SK-N-SH (cell line): ENCODE results near the gene DIO3. TPM values are rescaled to one million over a fixed set of nuclear protein-coding genes. Genes with fewer than 3 reads are reported as not detected.

ENCODE experiments used
- CTCF ChIA-PET: fragments of 300-600, 350-600 bp; formaldehyde crosslinking; extraction: SDS; loops from one replicate; lab custom pipeline; 2021; lab: Yijun Ruan, JAX
- POLR2A ChIA-PET: fragments of 350-600 bp; sonication (Branson Sonifier 250); formaldehyde crosslinking; extraction: SDS; loops from one replicate; lab custom pipeline; 2020; ENCODE audit warnings: antibody characterized with exemption, inconsistent platforms; lab: Yijun Ruan, JAX
- DNase-seq: peaks from one replicate; pipeline ENCODE4 v3.0.0; 2012
- H2AFZ ChIP-seq: fragments of 200-600 bp; sonication (generic); 2 replicates; pipeline ENCODE4 v1.8.1; 2016; ENCODE audit warnings: antibody characterized with exemption, mild to moderate bottlenecking, low read depth
- H3F3A ChIP-seq: fragments of 200-600 bp; sonication (generic); replicated peaks from 2 replicates; pipeline ENCODE3; 2016; ENCODE audit warnings: antibody characterized with exemption, mild to moderate bottlenecking; ENCODE audit not compliant: insufficient read depth
- H3K27ac ChIP-seq, 2 experiments: fragments of 200-500 bp in 1 of 2; fragments of 200-600 bp in 1 of 2; sonication (Bioruptor generic) in 1 of 2; sonication (generic), shearing (Covaris generic) in 1 of 2; 2 replicates each; pipeline versions ENCODE4 v1.5.1 to v1.6.1; 2014 to 2016; ENCODE audit warnings: low read depth in 2 of 2, inconsistent platforms in 1 of 2, low read length in 1 of 2, mild to moderate bottlenecking in 1 of 2, mixed read lengths in 1 of 2
- H3K27me3 ChIP-seq: fragments of 200-600 bp; sonication (generic), shearing (Covaris generic); 2 replicates; pipeline ENCODE4 v1.6.1; 2016; ENCODE audit warnings: mixed run types; ENCODE audit not compliant: insufficient read depth
- H3K36me3 ChIP-seq, 2 experiments: fragments of 200-500 bp in 1 of 2; fragments of 200-600 bp in 1 of 2; sonication (Bioruptor generic) in 1 of 2; sonication (generic) in 1 of 2; replicated peaks in 1 of 2; 2 replicates each; pipeline versions ENCODE3 to v1.5.1; 2014 to 2016; ENCODE audit warnings: low read length in 1 of 2, mild to moderate bottlenecking in 1 of 2; ENCODE audit not compliant: insufficient read depth in 2 of 2, control insufficient read depth in 1 of 2
- H3K4me1 ChIP-seq, 2 experiments: fragments of 200-500 bp in 1 of 2; fragments of 200-600 bp in 1 of 2; sonication (Bioruptor generic) in 1 of 2; sonication (generic), shearing (Covaris generic) in 1 of 2; 2 replicates each; pipeline versions ENCODE4 v1.5.1 to v1.6.1; 2014 to 2016; ENCODE audit warnings: low read depth in 1 of 2, low read length in 1 of 2, mixed run types in 1 of 2; ENCODE audit not compliant: insufficient read depth in 2 of 2, control insufficient read depth in 1 of 2
- H3K4me2 ChIP-seq: fragments of 200-600 bp; sonication (generic), shearing (Covaris generic); 2 replicates; pipeline ENCODE4 v1.6.1; 2017; ENCODE audit warnings: mixed run types
- H3K4me3 ChIP-seq, 2 experiments: fragments of 200-500 bp in 1 of 2; fragments of 200-600 bp in 1 of 2; sonication (Bioruptor generic) in 1 of 2; sonication (generic), shearing (Covaris generic) in 1 of 2; 2 replicates each; pipeline versions ENCODE4 v1.5.1 to v1.8.1; 2014 to 2016; ENCODE audit warnings: low read depth in 2 of 2, inconsistent platforms in 1 of 2, low read length in 1 of 2, mild to moderate bottlenecking in 1 of 2, mixed read lengths in 1 of 2, moderate library complexity in 1 of 2
- H3K79me2 ChIP-seq: fragments of 200-600 bp; sonication (generic); 2 replicates; pipeline ENCODE4 v1.8.1; 2017; ENCODE audit warnings: mild to moderate bottlenecking; ENCODE audit not compliant: insufficient read depth
- H3K9ac ChIP-seq: fragments of 200-600 bp; sonication (generic); 2 replicates; pipeline ENCODE4 v1.6.1; 2017; ENCODE audit warnings: mixed run types
- H3K9me2 ChIP-seq: fragments of 200-600 bp; sonication (generic); 2 replicates; pipeline ENCODE4 v1.6.1; 2017; ENCODE audit warnings: mixed run types
- H3K9me3 ChIP-seq: fragments of 200-600 bp; sonication (generic); 2 replicates; pipeline ENCODE4 v1.6.1; 2017; ENCODE audit warnings: mixed run types, mild to moderate bottlenecking, moderate library complexity
- H4K20me1 ChIP-seq: fragments of 200-600 bp; sonication (generic); 2 replicates; pipeline ENCODE4 v1.6.1; 2017; ENCODE audit warnings: mild to moderate bottlenecking, mixed run types; ENCODE audit not compliant: insufficient read depth
- CHD2 ChIP-seq: fragments of 150-350 bp; IDR thresholded peaks from 2 replicates; pipeline ENCODE4 v1.6.1; 2018; ENCODE audit warnings: low read length; ENCODE audit not compliant: partially characterized antibody
- FOSL2 ChIP-seq: IDR thresholded peaks from 2 replicates; pipeline ENCODE4 v1.4.0; 2012; ENCODE audit warnings: low read depth, mild to moderate bottlenecking, moderate library complexity, borderline replicate concordance
- FOXJ3 ChIP-seq: sonication (generic); formaldehyde crosslinking; IDR thresholded peaks from 2 replicates; pipeline ENCODE4 v1.5.1; 2020; ENCODE audit warnings: mild to moderate bottlenecking, missing genetic modification reagents
- FOXM1 ChIP-seq: IDR thresholded peaks from 2 replicates; pipeline ENCODE4 v1.4.0; 2012; ENCODE audit warnings: low read depth, mild to moderate bottlenecking
- JUND ChIP-seq: IDR thresholded peaks from 2 replicates; pipeline ENCODE4 v1.4.0; 2012
- POLR2AphosphoS5 ChIP-seq: IDR thresholded peaks from 2 replicates; pipeline ENCODE4 v1.6.1; 2012; ENCODE audit warnings: low read depth, low read length
- RAD21 ChIP-seq: IDR thresholded peaks from 2 replicates; pipeline ENCODE4 v1.6.1; 2012; ENCODE audit warnings: mild to moderate bottlenecking, low read length
- RCOR1 ChIP-seq: fragments of 150-350 bp; IDR thresholded peaks from 2 replicates; pipeline ENCODE4 v1.6.1; 2017; ENCODE audit warnings: antibody characterized with exemption, low read length
- RFX5 ChIP-seq: IDR thresholded peaks from 2 replicates; pipeline ENCODE4 v1.6.1; 2012; ENCODE audit warnings: mild to moderate bottlenecking, improper control_type of control experiment, low read length
- RXRA ChIP-seq: IDR thresholded peaks from 2 replicates; pipeline ENCODE4 v1.4.0; 2012; ENCODE audit warnings: low read depth, mild to moderate bottlenecking, borderline replicate concordance
- SMC3 ChIP-seq: IDR thresholded peaks from 2 replicates; pipeline ENCODE4 v1.6.1; 2012; ENCODE audit warnings: low read depth, low read length, improper control_type of control experiment
- TAF1 ChIP-seq: IDR thresholded peaks from 2 replicates; pipeline ENCODE4 v1.6.1; 2012; ENCODE audit warnings: low read depth, mild to moderate bottlenecking, low read length, moderate library complexity, borderline replicate concordance
- YY1 ChIP-seq: IDR thresholded peaks from 2 replicates; pipeline ENCODE4 v1.4.0; 2012; ENCODE audit warnings: low read depth, mild to moderate bottlenecking
- WGBS: methylation state at CpG from one replicate; pipeline ENCODE4 v1.1.6; 2017; ENCODE audit warnings: low lambda C conversion rate; 5-methylcytosine and 5-hydroxymethylcytosine counted together
- polyA plus RNA-seq, 3 experiments: library from polyadenylated mRNA; depleted of rRNA; stranded (reverse); fragments of >200 nt; gene quantifications; 2 replicates each; pipeline ENCODE4 v1.2.3, GENCODE V29; 2012
- TF ChIP-seq, protein P1 (sequence below): fragments of 150-350 bp; IDR thresholded peaks from 2 replicates; pipeline ENCODE4 v1.6.1; 2016; ENCODE audit warnings: mild to moderate bottlenecking, low read depth, low read length
- TF ChIP-seq, protein P2 (sequence below): IDR thresholded peaks from 2 replicates; pipeline ENCODE4 v1.4.0; 2012; ENCODE audit warnings: low read depth, borderline replicate concordance
- TF ChIP-seq, protein P3 (sequence below): IDR thresholded peaks from 2 replicates; pipeline ENCODE4 v1.4.0; 2012; ENCODE audit warnings: low read depth, borderline replicate concordance
- TF ChIP-seq, protein P4 (sequence below): IDR thresholded peaks from 2 replicates; pipeline ENCODE4 v1.6.1; 2012; ENCODE audit warnings: mild to moderate bottlenecking, low read depth, low read length, moderate library complexity

Gene DIO3
- polyA plus RNA-seq, 1 of the 3 experiments (the other 2 are of a cell fraction): not detected

DNA sequence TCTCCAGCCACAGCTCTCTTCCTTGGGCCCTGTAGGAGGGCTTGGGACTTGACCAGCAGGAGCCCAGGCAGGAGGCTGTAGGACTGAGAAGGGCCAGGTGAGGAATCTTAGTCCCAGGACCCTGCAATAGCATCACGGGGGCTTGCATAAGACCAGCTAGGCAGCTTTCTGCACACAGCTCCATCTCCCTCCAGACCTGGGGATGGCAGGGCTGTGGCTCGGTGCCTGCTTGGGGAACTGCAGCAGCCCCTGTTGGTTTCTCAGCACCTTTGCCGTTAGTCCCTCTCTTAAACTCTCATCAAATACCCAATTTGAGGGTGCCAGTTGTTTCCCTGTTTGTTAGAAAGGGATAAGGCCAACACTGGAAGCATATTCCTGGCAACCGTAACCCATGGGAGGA, 14.3 kb downstream of the DIO3 start:
- H3K9me3 ChIP-seq: no peaks in the 10 kb centered on the region
- H3K27ac ChIP-seq: no peak overlapping the region
- DNase-seq: no peak
- H3K9ac ChIP-seq: no peak overlapping the region
- H4K20me1 ChIP-seq: no peaks in the 10 kb centered on the region
- no peak overlapping the region for H3K4me2 ChIP-seq
- ChIA-PET CTCF (interaction anchor here (1.1 kb wide), 1 partner anchor 11 kb away, joined by 3 read pairs; no protein-coding TSS in a partner anchor), POLR2A (no interaction called here)
- WGBS: 77% methylated on average over 3 of the region's 4 CpGs
- TF ChIP-seq, protein P1, sequence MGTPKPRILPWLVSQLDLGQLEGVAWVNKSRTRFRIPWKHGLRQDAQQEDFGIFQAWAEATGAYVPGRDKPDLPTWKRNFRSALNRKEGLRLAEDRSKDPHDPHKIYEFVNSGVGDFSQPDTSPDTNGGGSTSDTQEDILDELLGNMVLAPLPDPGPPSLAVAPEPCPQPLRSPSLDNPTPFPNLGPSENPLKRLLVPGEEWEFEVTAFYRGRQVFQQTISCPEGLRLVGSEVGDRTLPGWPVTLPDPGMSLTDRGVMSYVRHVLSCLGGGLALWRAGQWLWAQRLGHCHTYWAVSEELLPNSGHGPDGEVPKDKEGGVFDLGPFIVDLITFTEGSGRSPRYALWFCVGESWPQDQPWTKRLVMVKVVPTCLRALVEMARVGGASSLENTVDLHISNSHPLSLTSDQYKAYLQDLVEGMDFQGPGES: no peak
- TF ChIP-seq YY1 (no peak), CHD2 (no peak), FOXJ3 (CRISPR knock-in tag) (no peak), RFX5 (no peak), JUND (no peak), RAD21 (no peak), POLR2AphosphoS5 (no peak), FOXM1 (no peak), SMC3 (no peak), RXRA (no peak), FOSL2 (no peak), TAF1 (no peak), RCOR1 (no peak)
- TF ChIP-seq, protein P2, sequence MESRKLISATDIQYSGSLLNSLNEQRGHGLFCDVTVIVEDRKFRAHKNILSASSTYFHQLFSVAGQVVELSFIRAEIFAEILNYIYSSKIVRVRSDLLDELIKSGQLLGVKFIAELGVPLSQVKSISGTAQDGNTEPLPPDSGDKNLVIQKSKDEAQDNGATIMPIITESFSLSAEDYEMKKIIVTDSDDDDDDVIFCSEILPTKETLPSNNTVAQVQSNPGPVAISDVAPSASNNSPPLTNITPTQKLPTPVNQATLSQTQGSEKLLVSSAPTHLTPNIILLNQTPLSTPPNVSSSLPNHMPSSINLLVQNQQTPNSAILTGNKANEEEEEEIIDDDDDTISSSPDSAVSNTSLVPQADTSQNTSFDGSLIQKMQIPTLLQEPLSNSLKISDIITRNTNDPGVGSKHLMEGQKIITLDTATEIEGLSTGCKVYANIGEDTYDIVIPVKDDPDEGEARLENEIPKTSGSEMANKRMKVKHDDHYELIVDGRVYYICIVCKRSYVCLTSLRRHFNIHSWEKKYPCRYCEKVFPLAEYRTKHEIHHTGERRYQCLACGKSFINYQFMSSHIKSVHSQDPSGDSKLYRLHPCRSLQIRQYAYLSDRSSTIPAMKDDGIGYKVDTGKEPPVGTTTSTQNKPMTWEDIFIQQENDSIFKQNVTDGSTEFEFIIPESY: no peak
- TF ChIP-seq, protein P3, sequence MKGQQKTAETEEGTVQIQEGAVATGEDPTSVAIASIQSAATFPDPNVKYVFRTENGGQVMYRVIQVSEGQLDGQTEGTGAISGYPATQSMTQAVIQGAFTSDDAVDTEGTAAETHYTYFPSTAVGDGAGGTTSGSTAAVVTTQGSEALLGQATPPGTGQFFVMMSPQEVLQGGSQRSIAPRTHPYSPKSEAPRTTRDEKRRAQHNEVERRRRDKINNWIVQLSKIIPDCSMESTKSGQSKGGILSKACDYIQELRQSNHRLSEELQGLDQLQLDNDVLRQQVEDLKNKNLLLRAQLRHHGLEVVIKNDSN: no peak
- TF ChIP-seq, protein P4, sequence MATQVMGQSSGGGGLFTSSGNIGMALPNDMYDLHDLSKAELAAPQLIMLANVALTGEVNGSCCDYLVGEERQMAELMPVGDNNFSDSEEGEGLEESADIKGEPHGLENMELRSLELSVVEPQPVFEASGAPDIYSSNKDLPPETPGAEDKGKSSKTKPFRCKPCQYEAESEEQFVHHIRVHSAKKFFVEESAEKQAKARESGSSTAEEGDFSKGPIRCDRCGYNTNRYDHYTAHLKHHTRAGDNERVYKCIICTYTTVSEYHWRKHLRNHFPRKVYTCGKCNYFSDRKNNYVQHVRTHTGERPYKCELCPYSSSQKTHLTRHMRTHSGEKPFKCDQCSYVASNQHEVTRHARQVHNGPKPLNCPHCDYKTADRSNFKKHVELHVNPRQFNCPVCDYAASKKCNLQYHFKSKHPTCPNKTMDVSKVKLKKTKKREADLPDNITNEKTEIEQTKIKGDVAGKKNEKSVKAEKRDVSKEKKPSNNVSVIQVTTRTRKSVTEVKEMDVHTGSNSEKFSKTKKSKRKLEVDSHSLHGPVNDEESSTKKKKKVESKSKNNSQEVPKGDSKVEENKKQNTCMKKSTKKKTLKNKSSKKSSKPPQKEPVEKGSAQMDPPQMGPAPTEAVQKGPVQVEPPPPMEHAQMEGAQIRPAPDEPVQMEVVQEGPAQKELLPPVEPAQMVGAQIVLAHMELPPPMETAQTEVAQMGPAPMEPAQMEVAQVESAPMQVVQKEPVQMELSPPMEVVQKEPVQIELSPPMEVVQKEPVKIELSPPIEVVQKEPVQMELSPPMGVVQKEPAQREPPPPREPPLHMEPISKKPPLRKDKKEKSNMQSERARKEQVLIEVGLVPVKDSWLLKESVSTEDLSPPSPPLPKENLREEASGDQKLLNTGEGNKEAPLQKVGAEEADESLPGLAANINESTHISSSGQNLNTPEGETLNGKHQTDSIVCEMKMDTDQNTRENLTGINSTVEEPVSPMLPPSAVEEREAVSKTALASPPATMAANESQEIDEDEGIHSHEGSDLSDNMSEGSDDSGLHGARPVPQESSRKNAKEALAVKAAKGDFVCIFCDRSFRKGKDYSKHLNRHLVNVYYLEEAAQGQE: no peak
- H3F3A ChIP-seq: no peaks in the 10 kb centered on the region
- no peaks in the 10 kb centered on the region for H3K4me1 ChIP-seq
- no peak overlapping the region for H2AFZ ChIP-seq
- H3K4me3 ChIP-seq: no peak overlapping the region
- no peaks in the 10 kb centered on the region for H3K36me3 ChIP-seq
- no peaks in the 10 kb centered on the region for H3K9me2 ChIP-seq
- H3K27me3 ChIP-seq: no peaks in the 10 kb centered on the region
- H3K79me2 ChIP-seq: no peaks in the 10 kb centered on the region
